PC-9 (cell line): Measurements from ENCODE around the gene IGF2BP1. TPM values are rescaled to one million over a fixed set of nuclear protein-coding genes. Genes with fewer than 3 reads are reported as not detected.
A peak's percentile ranks its signal among the peaks of the same experiment; 100 is the strongest.

Experiments
- BruUV-seq: library from RNA; stranded (reverse); fragments of 400-500 nt; replicated peaks from 2 replicates; lab custom pipeline; 2021; lab: Mats Ljungman, UMichigan
- CTCF ChIA-PET: fragments of 300-600 bp; sonication (Branson Sonifier 250); formaldehyde crosslinking; loops from one replicate; lab custom pipeline; 2022; ENCODE audit warnings: antibody characterized with exemption; lab: Charles Lee
- POLR2A ChIA-PET: fragments of 300-600 bp; sonication (Branson Sonifier 250); formaldehyde crosslinking; loops from one replicate; lab custom pipeline; 2022; ENCODE audit warnings: antibody characterized with exemption; ENCODE audit not compliant: unreplicated experiment; lab: Charles Lee
- DNase-seq, 2 experiments: peaks; one replicate each; pipeline versions ENCODE4 v3.0.0 to v3.0.0-alpha.2; 2015 to 2022; ENCODE audit warnings: mixed read lengths in 1 of 2
- H2AFZ ChIP-seq: fragments of 200-600 bp; sonication (generic); 2 replicates; pipeline ENCODE4 v1.8.1; 2017; ENCODE audit warnings: antibody characterized with exemption
- H3F3A ChIP-seq: fragments of 200-600 bp; sonication (generic); 2 replicates; pipeline ENCODE4 v1.8.1; 2017; ENCODE audit warnings: antibody characterized with exemption, mild to moderate bottlenecking, low read depth; ENCODE audit not compliant: insufficient read depth
- H3K27ac ChIP-seq: fragments of 200-600 bp; sonication (generic); 2 replicates; pipeline ENCODE4 v1.6.1; 2016; ENCODE audit warnings: mixed run types
- H3K27me3 ChIP-seq: fragments of 200-600 bp; sonication (generic); 2 replicates; pipeline ENCODE4 v1.6.1; 2016; ENCODE audit warnings: low read depth, mixed run types; ENCODE audit not compliant: insufficient read depth
- H3K36me3 ChIP-seq: fragments of 200-600 bp; sonication (generic); 2 replicates; pipeline ENCODE4 v1.6.1; 2016; ENCODE audit warnings: low read depth, mixed run types
- H3K4me1 ChIP-seq: fragments of 200-600 bp; sonication (generic); replicated peaks from 2 replicates; pipeline ENCODE4 v1.6.1; 2016; ENCODE audit warnings: mixed run types; ENCODE audit not compliant: insufficient read depth
- H3K4me2 ChIP-seq: fragments of 200-600 bp; sonication (generic); 2 replicates; pipeline ENCODE4 v1.6.1; 2017; ENCODE audit warnings: mixed run types
- H3K4me3 ChIP-seq: fragments of 200-600 bp; sonication (generic); 2 replicates; pipeline ENCODE4 v1.6.1; 2016; ENCODE audit warnings: mixed run types
- H3K79me2 ChIP-seq: fragments of 200-600 bp; sonication (generic); 2 replicates; pipeline ENCODE4 v1.6.1; 2017; ENCODE audit warnings: low read depth, mixed run types
- H3K9me2 ChIP-seq: fragments of 200-600 bp; sonication (generic); 2 replicates; pipeline ENCODE4 v1.8.1; 2017; ENCODE audit warnings: mild to moderate bottlenecking; ENCODE audit not compliant: insufficient read depth
- H3K9me3 ChIP-seq: fragments of 200-600 bp; sonication (generic); 2 replicates; pipeline ENCODE4 v1.8.1; 2016; ENCODE audit warnings: low read depth; ENCODE audit not compliant: insufficient read depth
- H4K20me1 ChIP-seq: fragments of 200-600 bp; sonication (generic); 2 replicates; pipeline ENCODE4 v1.8.1; 2017; ENCODE audit not compliant: insufficient read depth
- EZH2 ChIP-seq: fragments of 200-600 bp; sonication (generic); IDR thresholded peaks from 2 replicates; pipeline ENCODE4 v1.8.0; 2017; ENCODE audit warnings: antibody characterized with exemption, low read depth
- intact Hi-C: fragments of 100-400 bp; cut with micrococcal nuclease; formaldehyde crosslinking; loops from one replicate; pipeline ENCODE4 v1.10.0; 2022; ENCODE audit not compliant: unreplicated experiment
- total RNA-seq: library from RNA; stranded (reverse); gene quantifications from 2 replicates; pipeline ENCODE4 v1.2.3, GENCODE V29; 2021
- TF ChIP-seq, protein P1 (sequence below): fragments of 200-600 bp; sonication (generic); conservative IDR thresholded peaks from 2 replicates; pipeline ENCODE4 v1.6.1; 2017; ENCODE audit warnings: mixed run types, antibody characterized with exemption, mild to moderate bottlenecking, moderate library complexity

The IGF2BP1 gene
- total RNA-seq, 1 experiment from 2014 or later = 57.4 TPM

DNA sequence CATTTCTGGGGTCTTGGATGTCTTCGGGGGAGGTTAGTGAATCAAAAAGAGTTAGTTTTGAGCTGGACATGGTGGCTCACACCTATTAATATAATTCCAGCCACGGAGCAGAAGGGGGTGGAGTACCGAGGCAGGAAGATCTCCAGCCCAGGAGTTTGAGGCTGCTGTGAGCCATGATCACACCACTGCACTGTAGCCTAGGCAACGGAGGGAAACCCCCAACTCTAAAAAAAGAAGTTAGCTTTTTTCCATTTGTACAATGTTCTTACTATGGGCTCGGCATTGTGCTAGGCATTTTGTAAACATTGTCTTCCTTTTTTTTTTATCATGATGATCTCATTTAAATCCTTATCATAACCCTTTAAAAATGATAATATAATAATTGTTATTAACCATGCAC lies 44.3 kb upstream of the IGF2BP1 start:
- Histone ChIP-seq H2AFZ (no peak overlapping the region), H3K9me3 (no peaks in the 10 kb centered on the region), H3K9me2 (no peaks in the 10 kb centered on the region), H3K4me3 (no peak overlapping the region), H3K36me3 (no peaks in the 10 kb centered on the region), H3F3A (peaks cover 13% of the 10 kb centered on the region; the same call in 1 of the 2 replicates), H3K4me2 (no peak overlapping the region), H3K4me1 (peaks cover 5% of the 10 kb centered on the region), H3K79me2 (no peaks in the 10 kb centered on the region), H3K27me3 (no peaks in the 10 kb centered on the region), H4K20me1 (no peaks in the 10 kb centered on the region), H3K27ac (no peak overlapping the region)
- ChIA-PET POLR2A (no interaction called here), CTCF (interaction anchor here (0.8 kb wide), 1 partner anchor 76 kb away, joined by 3 read pairs; no protein-coding TSS in a partner anchor)
- TF ChIP-seq, protein P1, sequence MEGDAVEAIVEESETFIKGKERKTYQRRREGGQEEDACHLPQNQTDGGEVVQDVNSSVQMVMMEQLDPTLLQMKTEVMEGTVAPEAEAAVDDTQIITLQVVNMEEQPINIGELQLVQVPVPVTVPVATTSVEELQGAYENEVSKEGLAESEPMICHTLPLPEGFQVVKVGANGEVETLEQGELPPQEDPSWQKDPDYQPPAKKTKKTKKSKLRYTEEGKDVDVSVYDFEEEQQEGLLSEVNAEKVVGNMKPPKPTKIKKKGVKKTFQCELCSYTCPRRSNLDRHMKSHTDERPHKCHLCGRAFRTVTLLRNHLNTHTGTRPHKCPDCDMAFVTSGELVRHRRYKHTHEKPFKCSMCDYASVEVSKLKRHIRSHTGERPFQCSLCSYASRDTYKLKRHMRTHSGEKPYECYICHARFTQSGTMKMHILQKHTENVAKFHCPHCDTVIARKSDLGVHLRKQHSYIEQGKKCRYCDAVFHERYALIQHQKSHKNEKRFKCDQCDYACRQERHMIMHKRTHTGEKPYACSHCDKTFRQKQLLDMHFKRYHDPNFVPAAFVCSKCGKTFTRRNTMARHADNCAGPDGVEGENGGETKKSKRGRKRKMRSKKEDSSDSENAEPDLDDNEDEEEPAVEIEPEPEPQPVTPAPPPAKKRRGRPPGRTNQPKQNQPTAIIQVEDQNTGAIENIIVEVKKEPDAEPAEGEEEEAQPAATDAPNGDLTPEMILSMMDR = no peak
- TF ChIP-seq EZH2 = no peak
- no TSS peak for BruUV-seq
- intact Hi-C loops = loop anchor here (5.0 kb wide), 1 partner anchor 44 kb away; the partner anchor contains the start of gene IGF2BP1
- no peak for DNase-seq

DNA sequence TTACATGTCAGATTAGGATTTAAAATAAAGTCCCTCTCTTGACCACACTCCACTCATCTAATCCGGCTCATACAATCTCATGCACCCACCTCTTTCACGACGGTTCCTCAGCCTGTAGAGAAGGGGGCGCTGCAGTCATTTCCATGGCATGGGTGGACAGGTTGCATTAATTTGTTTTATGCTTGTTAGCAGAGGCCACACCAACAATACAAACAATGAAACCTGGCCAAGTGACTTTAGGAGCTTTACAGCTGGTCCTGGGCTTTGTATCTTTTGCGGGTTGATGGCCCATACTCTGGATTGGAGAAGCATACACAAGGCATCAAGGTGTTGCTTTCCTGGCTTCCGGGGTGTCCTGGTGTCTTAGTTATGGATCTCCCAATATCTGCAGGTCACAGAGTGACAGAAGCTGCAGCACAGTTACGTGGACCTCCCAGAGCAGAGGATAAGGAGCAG lies 42.9 kb upstream of the IGF2BP1 start:
- H3K4me3 ChIP-seq = no peak overlapping the region
- POLR2A ChIA-PET = no interaction called here
- peaks cover 13% of the 10 kb centered on the region; the same call in 1 of the 2 replicates for H3F3A ChIP-seq
- H3K27me3 ChIP-seq = no peaks in the 10 kb centered on the region
- no peak overlapping the region for H2AFZ ChIP-seq
- no peak for TF ChIP-seq EZH2
- TF ChIP-seq, protein P1 = peak; percentile 84
- CTCF ChIA-PET = interaction anchor here (0.7 to 0.8 kb wide), 2 partner anchors 46 to 78 kb away, joined by 3 read pairs; no protein-coding TSS in a partner anchor
- H3K4me2 ChIP-seq = no peak overlapping the region
- no peak overlapping the region for H3K27ac ChIP-seq
- H4K20me1 ChIP-seq = no peaks in the 10 kb centered on the region
- no TSS peak for BruUV-seq
- peaks cover 5% of the 10 kb centered on the region for H3K4me1 ChIP-seq
- H3K79me2 ChIP-seq = no peaks in the 10 kb centered on the region
- no peaks in the 10 kb centered on the region for H3K9me2 ChIP-seq
- intact Hi-C loops = loop anchor here (1.0 to 5.0 kb wide), 2 partner anchors 43 to 78 kb away; partner anchors contain the start of gene IGF2BP1
- DNase-seq = peak; percentile 59 to 61
- H3K36me3 ChIP-seq = no peaks in the 10 kb centered on the region
- H3K9me3 ChIP-seq = no peaks in the 10 kb centered on the region

DNA sequence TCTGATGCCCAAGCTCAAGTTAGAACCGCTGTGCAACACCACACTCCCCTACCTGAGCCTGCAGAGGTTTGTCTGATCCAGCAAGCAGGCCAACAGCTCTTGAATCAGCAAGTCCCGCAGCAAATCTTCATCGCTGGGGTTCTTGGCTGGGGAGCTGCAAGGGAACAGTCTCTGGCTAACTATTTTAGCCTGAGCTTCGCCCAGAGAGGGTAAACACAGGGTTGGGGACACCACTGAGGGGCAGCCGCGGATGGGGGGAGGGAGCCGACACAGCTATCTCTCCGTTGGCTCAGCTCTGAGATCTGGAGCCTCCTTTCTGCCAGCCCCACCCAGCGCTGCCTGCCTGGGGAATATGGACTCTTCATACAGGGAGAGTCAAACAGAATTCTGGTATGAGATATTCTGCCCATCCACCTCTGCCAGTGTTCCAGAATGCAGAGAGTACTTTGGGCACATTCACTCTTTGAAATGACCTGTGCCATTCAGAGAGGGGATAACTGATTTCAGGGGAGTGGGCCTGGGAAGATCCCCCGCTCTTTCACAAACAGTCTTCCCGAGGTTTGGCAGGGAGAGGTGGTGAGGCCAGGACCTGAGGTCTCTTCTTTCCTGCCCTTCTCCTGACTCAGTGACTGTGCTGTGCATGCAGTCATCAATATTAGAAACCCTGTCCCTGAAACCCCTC lies 36.2 kb upstream of the IGF2BP1 start:
- Histone ChIP-seq H3K9me3 (no peaks in the 10 kb centered on the region), H3K4me1 (peaks cover 18% of the 10 kb centered on the region), H4K20me1 (no peaks in the 10 kb centered on the region), H3K27me3 (no peaks in the 10 kb centered on the region), H3K27ac (no peak overlapping the region), H3K4me3 (no peak overlapping the region), H3F3A (peaks cover 11% of the 10 kb centered on the region; the same call in 1 of the 2 replicates), H3K9me2 (no peaks in the 10 kb centered on the region), H3K4me2 (peak overlapping the region; percentile 69), H3K36me3 (no peaks in the 10 kb centered on the region), H2AFZ (no peak overlapping the region), H3K79me2 (no peaks in the 10 kb centered on the region)
- TF ChIP-seq, protein P1 = no peak
- CTCF ChIA-PET = interaction anchor here (0.5 to 0.6 kb wide), 2 partner anchors 36 to 52 kb away, joined by 3 to 14 read pairs; partner anchors contain the start of gene IGF2BP1
- BruUV-seq = no TSS peak
- DNase-seq = no peak
- POLR2A ChIA-PET = interaction anchor here (0.6 kb wide), 2 partner anchors 11 to 386 kb away, joined by 4 to 5 read pairs; no protein-coding TSS in a partner anchor
- intact Hi-C loops = no loop called here
